Measurements from ENCODE around the gene SMCR8. TPM values are rescaled to one million over a fixed set of nuclear protein-coding genes. Genes with fewer than 3 reads are reported as not detected.

Gene SMCR8
- total RNA-seq, 4 donors from 2014 or later, result 16.7 to 25.5 (median 22.4) TPM

- WGBS, result 83% methylated on average over 10 of the region's 16 CpGs
- Histone ChIP-seq H3K4me3 (no peak overlapping the region), H3K4me1 (peaks cover 25% of the 10 kb centered on the region), H3K27me3 (no peaks in the 10 kb centered on the region), H3K36me3 (peaks cover 74% of the 10 kb centered on the region), H3K27ac (no peak overlapping the region), H3K9me3 (no peaks in the 10 kb centered on the region)
- TF ChIP-seq POLR2AphosphoS5 (IDR thresholded peaks at IDR 0.05) (no peak), POLR2A (IDR thresholded peaks at IDR 0.05) (no peak), CTCF (IDR thresholded peaks at IDR 0.05) (no peak), EP300 (IDR thresholded peaks at IDR 0.05) (no peak)
- DNase-seq (ENCODE audit: low spot score in 2 of 2), result no peak
These were observed 8.5 kb downstream of the SMCR8 start for GRCh38 chr17:18323507-18324139.

- no peak for DNase-seq (ENCODE audit: low spot score in 2 of 2)
- WGBS, result 91% methylated on average over 20 of the region's 27 CpGs
- TF ChIP-seq POLR2A (IDR thresholded peaks at IDR 0.05) (no peak), POLR2AphosphoS5 (IDR thresholded peaks at IDR 0.05) (no peak), CTCF (IDR thresholded peaks at IDR 0.05) (no peak), EP300 (IDR thresholded peaks at IDR 0.05) (no peak)
- no peak overlapping the region for H3K4me3 ChIP-seq
- no peaks in the 10 kb centered on the region for H3K27me3 ChIP-seq
- peaks cover 78% of the 10 kb centered on the region for H3K36me3 ChIP-seq
- no peak overlapping the region for H3K27ac ChIP-seq
- H3K9me3 ChIP-seq, result no peaks in the 10 kb centered on the region
- peaks cover 18% of the 10 kb centered on the region for H3K4me1 ChIP-seq
These were observed 9.3 kb downstream of the SMCR8 start for GRCh38 chr17:18324140-18325050.

- no peak for DNase-seq (ENCODE audit: low spot score in 2 of 2)
- Histone ChIP-seq H3K9me3 (no peaks in the 10 kb centered on the region), H3K36me3 (peaks cover 88% of the 10 kb centered on the region), H3K27me3 (no peaks in the 10 kb centered on the region), H3K27ac (no peak overlapping the region), H3K4me3 (no peak overlapping the region), H3K4me1 (peaks cover 1% of the 10 kb centered on the region)
- TF ChIP-seq EP300 (IDR thresholded peaks at IDR 0.05) (no peak), CTCF (IDR thresholded peaks at IDR 0.05) (no peak), POLR2A (IDR thresholded peaks at IDR 0.05) (no peak), POLR2AphosphoS5 (IDR thresholded peaks at IDR 0.05) (no peak)
- WGBS, result 97% methylated on average over 2 of the region's 2 CpGs
These were observed 10.9 kb downstream of the SMCR8 start for GRCh38 chr17:18326039-18326438.

- no peaks in the 10 kb centered on the region for H3K9me3 ChIP-seq
- H3K36me3 ChIP-seq, result peaks cover 93% of the 10 kb centered on the region
- no peak for TF ChIP-seq EP300 (IDR thresholded peaks at IDR 0.05)
- no peak for TF ChIP-seq CTCF (IDR thresholded peaks at IDR 0.05)
- no peak for TF ChIP-seq POLR2AphosphoS5 (IDR thresholded peaks at IDR 0.05)
- TF ChIP-seq POLR2A (IDR thresholded peaks at IDR 0.05), result no peak
- H3K27me3 ChIP-seq, result no peaks in the 10 kb centered on the region
- H3K27ac ChIP-seq, result no peak overlapping the region
- no peak for DNase-seq (ENCODE audit: low spot score in 2 of 2)
- H3K4me1 ChIP-seq, result no peaks in the 10 kb centered on the region
- no peak overlapping the region for H3K4me3 ChIP-seq
- WGBS, result 91% methylated on average over 6 of the region's 6 CpGs
These were observed 11.5 kb downstream of the SMCR8 start for GRCh38 chr17:18326572-18326971.

GRCh38 chr17:18327093-18327492 is 12.0 kb downstream of the SMCR8 start:
- no peak for DNase-seq (ENCODE audit: low spot score in 2 of 2)
- no peaks in the 10 kb centered on the region for H3K27me3 ChIP-seq
- no peak overlapping the region for H3K27ac ChIP-seq
- H3K4me1 ChIP-seq, result no peaks in the 10 kb centered on the region
- no peaks in the 10 kb centered on the region for H3K9me3 ChIP-seq
- peaks cover 98% of the 10 kb centered on the region for H3K36me3 ChIP-seq
- 63% methylated on average over 2 of the region's 2 CpGs for WGBS
- TF ChIP-seq CTCF (IDR thresholded peaks at IDR 0.05) (no peak), EP300 (IDR thresholded peaks at IDR 0.05) (no peak), POLR2A (IDR thresholded peaks at IDR 0.05) (no peak), POLR2AphosphoS5 (IDR thresholded peaks at IDR 0.05) (no peak)
- no peak overlapping the region for H3K4me3 ChIP-seq
